GM21423 (cell line): ENCODE results near the gene LGR6.

Experiments
- ATAC-seq: cut with Tn5 transposase; IDR thresholded peaks from one replicate; pipeline ENCODE4 v1.9.1; 2021; ENCODE audit warnings: mild to moderate bottlenecking, moderate library complexity; ENCODE audit not compliant: unreplicated experiment

The LGR6 gene

GRCh38 chr1:202217951-202218350, 24.4 kb downstream of the LGR6 start:
- no peak for ATAC-seq

DNA sequence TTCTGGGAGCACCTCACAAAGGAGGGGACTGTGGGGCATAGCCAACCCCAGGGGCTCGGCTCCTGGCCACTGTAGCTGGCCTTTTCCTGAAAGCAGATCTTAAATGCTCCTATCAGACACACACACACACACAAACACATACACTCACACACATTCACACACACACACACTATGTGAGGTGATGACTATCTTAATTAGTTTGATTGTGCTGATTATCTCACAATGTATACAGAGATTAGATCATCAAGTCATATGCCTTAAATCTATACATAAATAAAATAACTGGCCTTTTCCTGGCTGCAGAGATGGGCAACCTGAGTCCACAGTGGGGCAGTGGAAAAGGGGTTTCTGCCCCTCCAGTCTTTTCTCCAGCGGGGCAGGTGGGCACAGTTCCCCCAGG, 27.1 kb downstream of the LGR6 start:
- ATAC-seq = no peak

GRCh38 chr1:202221911-202222909, 28.6 kb downstream of the LGR6 start:
- no peak for ATAC-seq

GRCh38 chr1:202223121-202223860, 29.7 kb downstream of the LGR6 start:
- no peak for ATAC-seq

- no peak for ATAC-seq
Measured at GRCh38 chr1:202224453-202224852, 30.9 kb downstream of the LGR6 start.

GRCh38 chr1:202225131-202225530, 31.5 kb downstream of the LGR6 start:
- no peak for ATAC-seq

GRCh38 chr1:202227053-202227672, 33.6 kb downstream of the LGR6 start:
- ATAC-seq = no peak

DNA sequence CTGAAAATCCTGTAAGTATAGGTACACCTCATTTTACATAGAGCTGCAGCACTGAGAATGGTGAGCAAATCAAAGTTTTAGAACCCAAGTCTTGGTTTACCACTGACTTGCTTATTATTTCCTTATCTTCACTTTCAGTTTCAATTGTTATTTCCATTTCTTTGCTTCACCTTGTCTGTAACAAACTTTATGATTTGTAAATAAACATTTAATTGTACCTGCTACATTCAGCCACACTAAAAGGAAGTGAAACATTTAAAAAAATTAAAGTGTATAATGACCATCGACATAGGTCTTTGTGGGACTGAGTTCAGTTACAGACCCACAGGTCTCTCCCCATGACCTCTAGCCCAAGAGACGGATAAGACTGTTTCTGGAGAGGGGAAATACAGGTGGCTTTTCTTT, 34.4 kb downstream of the LGR6 start:
- no peak for ATAC-seq

DNA sequence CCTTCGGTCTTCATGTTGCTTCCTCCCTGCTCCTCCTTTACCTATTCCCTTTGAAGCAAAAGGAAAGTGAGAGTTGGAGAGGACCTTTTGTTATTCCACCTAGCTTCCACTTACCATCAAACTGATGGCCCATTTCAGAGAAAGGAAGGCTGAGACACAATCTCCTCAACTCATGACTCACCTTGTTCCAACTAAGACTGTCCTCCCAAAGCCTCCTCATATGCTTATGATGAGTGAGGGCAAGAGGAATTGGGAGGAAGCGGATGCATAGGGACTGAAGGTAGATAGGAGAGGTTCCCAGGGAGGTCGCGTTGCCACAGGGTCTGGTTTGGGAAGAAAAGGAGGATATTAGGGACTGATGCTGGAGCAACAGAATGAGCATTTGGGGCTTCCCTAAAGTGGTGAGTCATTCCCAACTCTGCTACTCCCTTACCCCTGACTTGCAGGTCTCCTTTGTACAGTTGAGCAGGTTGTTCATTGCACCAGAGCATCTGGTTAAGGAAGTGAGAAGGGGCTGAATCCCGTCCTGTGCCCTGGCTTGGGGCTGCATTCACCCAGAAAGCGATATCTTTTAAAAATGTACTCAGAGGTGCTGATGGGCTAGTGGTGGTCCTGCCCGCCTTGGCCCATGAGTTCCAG, 35.0 kb downstream of the LGR6 start:
- ATAC-seq = no peak

GRCh38 chr1:202229376-202229775, 35.8 kb downstream of the LGR6 start:
- no peak for ATAC-seq

- ATAC-seq = no peak
Measured at GRCh38 chr1:202230061-202230938, 36.7 kb downstream of the LGR6 start.

- ATAC-seq = no peak
Measured at GRCh38 chr1:202230939-202231645, 37.5 kb downstream of the LGR6 start.

- no peak for ATAC-seq
Measured at GRCh38 chr1:202233171-202233570, 39.6 kb downstream of the LGR6 start.

- ATAC-seq = no peak
Measured at GRCh38 chr1:202233804-202234203, 40.2 kb downstream of the LGR6 start.

GRCh38 chr1:202234331-202235002, 40.9 kb downstream of the LGR6 start:
- no peak for ATAC-seq

DNA sequence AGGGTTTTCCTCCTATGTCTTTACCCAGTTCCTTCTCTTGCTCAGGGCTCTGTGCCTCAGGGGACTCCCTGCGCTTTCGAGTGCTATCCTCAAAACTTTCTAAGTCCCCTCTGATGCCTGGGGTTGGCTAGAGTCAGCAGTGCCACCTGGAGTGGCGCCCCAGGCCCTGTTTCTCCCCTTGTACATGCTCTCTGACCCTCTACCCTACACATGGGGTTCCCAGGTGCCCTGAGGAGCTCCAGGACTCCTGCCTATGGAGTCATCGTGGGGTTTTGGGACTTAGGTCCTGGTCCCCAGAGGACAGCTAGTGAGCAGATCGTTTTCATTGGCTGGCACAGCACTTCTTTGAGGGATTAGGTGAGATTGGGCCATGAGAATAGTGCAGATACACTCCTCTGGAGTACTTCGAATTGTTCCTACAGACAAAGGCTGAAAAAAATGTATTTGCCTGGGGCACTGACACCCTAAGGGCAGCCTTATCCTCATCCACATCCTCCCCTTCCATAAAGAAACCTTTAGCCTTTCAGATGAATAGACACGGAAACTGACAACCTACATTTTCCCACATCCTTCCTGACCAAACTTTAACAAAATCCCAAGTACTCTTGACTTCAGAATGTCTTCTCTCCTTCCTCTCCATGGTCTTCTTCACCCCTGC, 41.5 kb downstream of the LGR6 start:
- no peak for ATAC-seq

DNA sequence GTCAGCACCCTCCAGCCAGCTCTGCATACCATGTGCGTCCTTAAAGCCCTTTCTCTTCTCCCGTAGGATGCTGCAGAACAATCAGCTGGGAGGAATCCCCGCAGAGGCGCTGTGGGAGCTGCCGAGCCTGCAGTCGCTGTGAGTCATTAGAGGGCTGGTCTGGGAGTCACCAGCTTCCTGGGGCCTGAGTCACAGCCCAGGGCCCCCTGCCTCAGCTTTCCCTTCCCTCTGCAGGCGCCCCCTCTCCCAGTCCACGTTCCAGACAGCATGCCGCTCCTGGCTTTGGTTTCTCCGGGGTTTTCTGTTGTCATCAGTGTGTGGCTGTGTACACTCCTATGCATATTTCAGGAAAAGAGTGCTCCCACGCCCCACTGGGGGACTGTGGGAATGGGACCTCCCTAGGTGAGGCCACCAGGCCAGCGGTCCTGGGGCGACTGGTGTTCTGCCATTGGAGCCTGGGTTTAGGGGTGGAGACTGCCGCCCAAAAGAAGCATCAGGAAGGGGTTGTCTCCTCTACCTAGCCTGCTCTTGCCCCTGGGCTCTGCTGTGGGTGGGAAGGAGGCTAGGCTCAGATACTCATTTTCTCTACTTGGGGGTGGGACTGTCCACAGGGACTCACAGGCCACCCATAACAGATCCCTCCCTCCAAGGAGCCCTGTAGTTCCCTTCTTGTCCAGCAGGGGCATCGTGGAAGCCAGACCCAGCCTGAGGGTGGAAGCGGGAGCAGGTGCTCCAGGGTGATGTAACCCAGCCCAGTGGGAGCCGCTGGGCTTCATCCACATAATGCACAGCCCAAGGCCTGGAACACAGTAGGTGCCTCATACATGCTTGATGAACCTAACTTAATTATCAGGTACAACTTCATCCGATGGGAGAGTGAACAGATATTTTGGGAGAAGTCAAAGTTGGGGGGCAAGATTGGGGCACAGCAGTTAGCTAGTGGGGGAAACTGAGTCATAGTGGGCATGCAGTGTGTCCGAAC, 42.5 kb downstream of the LGR6 start:
- no peak for ATAC-seq
